PC-9 (cell line): ENCODE results near the gene ZFHX3.

Experiments used
- EZH2 ChIP-seq: fragments of 200-600 bp; sonication (generic); IDR thresholded peaks from 2 replicates; pipeline ENCODE4 v1.8.0; 2017; ENCODE audit warnings: antibody characterized with exemption, low read depth
- TF ChIP-seq, protein P1 (sequence below): fragments of 200-600 bp; sonication (generic); conservative IDR thresholded peaks from 2 replicates; pipeline ENCODE4 v1.6.1; 2017; ENCODE audit warnings: mixed run types, antibody characterized with exemption, mild to moderate bottlenecking, moderate library complexity

DNA sequence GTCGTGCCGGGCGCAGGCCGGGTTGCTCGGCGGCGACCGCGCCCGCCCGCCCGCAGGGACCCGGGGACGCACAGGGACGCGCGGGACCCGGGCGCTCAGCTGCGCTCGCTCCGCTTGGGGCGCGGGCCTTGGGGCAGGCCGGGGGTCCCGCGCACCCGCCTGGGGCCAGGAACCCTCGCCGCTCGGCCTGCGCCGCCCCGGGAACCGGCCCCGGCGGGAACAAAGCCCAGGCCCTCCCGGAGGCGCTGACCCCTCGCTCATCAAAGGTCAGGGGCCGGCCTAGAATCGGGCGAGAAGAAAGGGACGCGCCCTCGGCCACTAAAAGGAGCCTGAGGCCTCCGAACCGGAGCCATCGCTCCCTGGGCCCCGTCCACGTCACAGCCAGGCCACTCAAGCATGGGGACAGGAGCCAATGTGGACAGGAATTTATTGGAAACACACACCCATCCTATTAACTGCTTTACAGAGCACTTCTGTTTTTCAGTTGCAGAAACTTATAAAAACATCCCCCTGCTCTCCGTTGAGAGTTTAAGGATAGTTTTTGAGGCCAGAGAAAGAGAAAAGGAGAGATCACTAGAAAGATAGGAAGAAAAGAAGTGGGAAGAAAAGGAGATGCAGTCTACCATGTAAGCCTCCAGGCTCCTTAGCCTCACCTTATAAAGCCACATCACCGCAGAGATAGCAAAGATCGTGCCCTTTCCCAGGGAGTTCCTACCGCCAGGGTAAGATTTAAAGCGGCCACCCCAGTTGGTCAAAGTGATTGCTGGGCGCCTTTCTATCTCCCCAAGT lies 558 bp upstream of the ZFHX3 start:
- TF ChIP-seq EZH2: no peak
- TF ChIP-seq, protein P1, sequence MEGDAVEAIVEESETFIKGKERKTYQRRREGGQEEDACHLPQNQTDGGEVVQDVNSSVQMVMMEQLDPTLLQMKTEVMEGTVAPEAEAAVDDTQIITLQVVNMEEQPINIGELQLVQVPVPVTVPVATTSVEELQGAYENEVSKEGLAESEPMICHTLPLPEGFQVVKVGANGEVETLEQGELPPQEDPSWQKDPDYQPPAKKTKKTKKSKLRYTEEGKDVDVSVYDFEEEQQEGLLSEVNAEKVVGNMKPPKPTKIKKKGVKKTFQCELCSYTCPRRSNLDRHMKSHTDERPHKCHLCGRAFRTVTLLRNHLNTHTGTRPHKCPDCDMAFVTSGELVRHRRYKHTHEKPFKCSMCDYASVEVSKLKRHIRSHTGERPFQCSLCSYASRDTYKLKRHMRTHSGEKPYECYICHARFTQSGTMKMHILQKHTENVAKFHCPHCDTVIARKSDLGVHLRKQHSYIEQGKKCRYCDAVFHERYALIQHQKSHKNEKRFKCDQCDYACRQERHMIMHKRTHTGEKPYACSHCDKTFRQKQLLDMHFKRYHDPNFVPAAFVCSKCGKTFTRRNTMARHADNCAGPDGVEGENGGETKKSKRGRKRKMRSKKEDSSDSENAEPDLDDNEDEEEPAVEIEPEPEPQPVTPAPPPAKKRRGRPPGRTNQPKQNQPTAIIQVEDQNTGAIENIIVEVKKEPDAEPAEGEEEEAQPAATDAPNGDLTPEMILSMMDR: no peak
